OCI-LY7 (cell line): ENCODE data around the gene ZBTB44.

ENCODE experiments used
- CTCF ChIP-seq: fragments of 200-600 bp; sonication (generic); conservative IDR thresholded peaks from 2 replicates; pipeline ENCODE4 v1.5.1; 2014; ENCODE audit warnings: mild to moderate bottlenecking, antibody characterized with exemption, low read length, moderate library complexity, mixed read lengths
- EZH2phosphoT487 ChIP-seq: fragments of 200-600 bp; sonication (generic); IDR thresholded peaks from 2 replicates; pipeline ENCODE4 v1.6.1; 2018; ENCODE audit warnings: low read depth, borderline replicate concordance, mild to moderate bottlenecking, mixed run types, antibody characterized with exemption, low read length, moderate library complexity, mixed read lengths

GRCh38 chr11:130198964-130199363 lies 115.8 kb downstream of the ZBTB44 start:
- peak; percentile 37 for TF ChIP-seq CTCF
- TF ChIP-seq EZH2phosphoT487: no peak
